ENCODE measurements around the gene CENPM. TPM values are rescaled to one million over a fixed set of nuclear protein-coding genes. Genes with fewer than 3 reads are reported as not detected.

The CENPM gene
- total and polyA plus RNA-seq, 2 experiments from 2014 or later: 6.7 to 14.9 TPM

GRCh38 chr22:41983513-41984405, 36.8 kb upstream of the CENPM start:
- H3K36me3 ChIP-seq (replicated peaks; ENCODE audit: insufficient read depth, low read depth): no peaks in the 10 kb centered on the region
- no peak for TF ChIP-seq EZH2 (IDR thresholded peaks at IDR 0.05; ENCODE audit: borderline replicate concordance)
- TF ChIP-seq CTCF (IDR thresholded peaks at IDR 0.05; ENCODE audit: poor library complexity): no peak
- no peak for TF ChIP-seq EZH2phosphoT487 (IDR thresholded peaks at IDR 0.05; ENCODE audit: low read depth, severe bottlenecking, unreplicated experiment)
- H3K27ac ChIP-seq: no peak overlapping the region
- H3K4me1 ChIP-seq (ENCODE audit: insufficient read depth): no peaks in the 10 kb centered on the region
- WGBS (ENCODE audit: low lambda C conversion rate, missing lambda C conversion rate): 88% methylated on average over 6 of the region's 6 CpGs
- H3K27me3 ChIP-seq: peaks cover 5% of the 10 kb centered on the region
- no peak overlapping the region for H2AFZ ChIP-seq
- no peak overlapping the region for H3K4me3 ChIP-seq
- no peak overlapping the region for H3K4me2 ChIP-seq
- H3K9me3 ChIP-seq (ENCODE audit: low read depth): no peaks in the 10 kb centered on the region
- H4K20me1 ChIP-seq (ENCODE audit: insufficient read depth, poor library complexity, severe bottlenecking): no peaks in the 10 kb centered on the region
- no peaks in the 10 kb centered on the region for H3K9me2 ChIP-seq (replicated peaks; ENCODE audit: insufficient read depth)
- no peak for DNase-seq (ENCODE audit: low spot score)
- H3K79me2 ChIP-seq: no peaks in the 10 kb centered on the region

- no peak for TF ChIP-seq EZH2phosphoT487 (IDR thresholded peaks at IDR 0.05; ENCODE audit: low read depth, severe bottlenecking, unreplicated experiment)
- TF ChIP-seq EZH2 (IDR thresholded peaks at IDR 0.05; ENCODE audit: borderline replicate concordance): no peak
- TF ChIP-seq CTCF (IDR thresholded peaks at IDR 0.05; ENCODE audit: poor library complexity): no peak
- 71% methylated on average over 5 of the region's 5 CpGs for WGBS (ENCODE audit: low lambda C conversion rate, missing lambda C conversion rate)
- no peak overlapping the region for H3K4me3 ChIP-seq
These were observed 35.9 kb upstream of the CENPM start for GRCh38 chr22:41982865-41983264.

GRCh38 chr22:41979423-41980250, 32.7 kb upstream of the CENPM start:
- no peaks in the 10 kb centered on the region for H3K4me1 ChIP-seq (ENCODE audit: insufficient read depth)
- H3K27ac ChIP-seq: no peak overlapping the region
- H3K4me3 ChIP-seq: no peak overlapping the region
- no peaks in the 10 kb centered on the region for H3K79me2 ChIP-seq
- TF ChIP-seq CTCF (IDR thresholded peaks at IDR 0.05; ENCODE audit: poor library complexity) (no peak), EZH2phosphoT487 (IDR thresholded peaks at IDR 0.05; ENCODE audit: low read depth, severe bottlenecking, unreplicated experiment) (no peak), EZH2 (IDR thresholded peaks at IDR 0.05; ENCODE audit: borderline replicate concordance) (no peak)
- no peak overlapping the region for H2AFZ ChIP-seq
- H3K9me2 ChIP-seq (replicated peaks; ENCODE audit: insufficient read depth): no peaks in the 10 kb centered on the region
- DNase-seq (ENCODE audit: low spot score): no peak
- no peaks in the 10 kb centered on the region for H3K36me3 ChIP-seq (replicated peaks; ENCODE audit: insufficient read depth, low read depth)
- no peak overlapping the region for H3K4me2 ChIP-seq
- no peaks in the 10 kb centered on the region for H4K20me1 ChIP-seq (ENCODE audit: insufficient read depth, poor library complexity, severe bottlenecking)
- 84% methylated on average over 9 of the region's 9 CpGs for WGBS (ENCODE audit: low lambda C conversion rate, missing lambda C conversion rate)
- peaks cover 40% of the 10 kb centered on the region for H3K27me3 ChIP-seq
- H3K9me3 ChIP-seq (ENCODE audit: low read depth): no peaks in the 10 kb centered on the region

More at GRCh38 chr22:41982865-41983264, 35.9 kb upstream of the CENPM start:
- Histone ChIP-seq H3K27me3 (peaks cover 12% of the 10 kb centered on the region), H3K36me3 (replicated peaks; ENCODE audit: insufficient read depth, low read depth) (no peaks in the 10 kb centered on the region), H3K4me1 (ENCODE audit: insufficient read depth) (no peaks in the 10 kb centered on the region), H3K79me2 (no peaks in the 10 kb centered on the region), H3K9me3 (ENCODE audit: low read depth) (no peaks in the 10 kb centered on the region), H2AFZ (no peak overlapping the region), H3K9me2 (replicated peaks; ENCODE audit: insufficient read depth) (no peaks in the 10 kb centered on the region), H3K27ac (no peak overlapping the region), H4K20me1 (ENCODE audit: insufficient read depth, poor library complexity, severe bottlenecking) (no peaks in the 10 kb centered on the region), H3K4me2 (no peak overlapping the region)
- DNase-seq (ENCODE audit: low spot score): no peak
